ENCODE measurements around the gene CENPX. TPM values are rescaled to one million over a fixed set of nuclear protein-coding genes. Genes with fewer than 3 reads are reported as not detected.

Gene CENPX
- total and polyA plus RNA-seq, 2 of the 13 experiments (the other 11 are each of a cell fraction or from before 2014, with no cell fraction given), result 92.7 to 170 TPM

- TF ChIP-seq KAT8 (CRISPR knock-in tag; IDR thresholded peaks at IDR 0.05), result no peak; the same call in 1 of the 2 replicates
- no peak; the same call in 1 of the 2 replicates for TF ChIP-seq ZNF639 (CRISPR knock-in tag; conservative IDR thresholded peaks at IDR 0.05)
- no peak for TF ChIP-seq ZNF510 (CRISPR knock-in tag; IDR thresholded peaks at IDR 0.05; ENCODE audit: low read depth)
- TF ChIP-seq ZNF414 (CRISPR knock-in tag; IDR thresholded peaks at IDR 0.05), result 0 out of 2 replicates have a peak, but pooled peaks have one; percentile 43
- TF ChIP-seq HNF1B (CRISPR knock-in tag; IDR thresholded peaks at IDR 0.05), result no peak
- TF ChIP-seq ZNF720 (CRISPR knock-in tag; IDR thresholded peaks at IDR 0.05), result no peak
- no peak for TF ChIP-seq SP4 (CRISPR knock-in tag; IDR thresholded peaks at IDR 0.05)
- no peak for TF ChIP-seq SNAPC4 (CRISPR knock-in tag; IDR thresholded peaks at IDR 0.05)
- TF ChIP-seq NCOA5 (CRISPR knock-in tag; IDR thresholded peaks at IDR 0.05), result no peak
- TF ChIP-seq YEATS2 (CRISPR knock-in tag; IDR thresholded peaks at IDR 0.05; ENCODE audit: borderline replicate concordance), result no peak
- 0 out of 2 replicates have a peak, but pooled peaks have one; percentile 54 for TF ChIP-seq ZGPAT (CRISPR knock-in tag; IDR thresholded peaks at IDR 0.05)
- TF ChIP-seq HNRNPH1 (optimal IDR thresholded peaks at IDR 0.05; ENCODE audit: low read depth, low read length), result no peak
- TF ChIP-seq ZNF740 (CRISPR knock-in tag; IDR thresholded peaks at IDR 0.05), result no peak
- TF ChIP-seq JUN (CRISPR knock-in tag; IDR thresholded peaks at IDR 0.05), result no peak
- no peak; the same call in 1 of the 2 replicates for TF ChIP-seq NR2C2 (CRISPR knock-in tag; IDR thresholded peaks at IDR 0.05; ENCODE audit: borderline replicate concordance)
- TF ChIP-seq ZNF296 (CRISPR knock-in tag; conservative IDR thresholded peaks at IDR 0.05), result 0 out of 2 replicates have a peak, but pooled peaks have one; percentile 69
- no peak for TF ChIP-seq SRSF9 (IDR thresholded peaks at IDR 0.05; ENCODE audit: borderline replicate concordance, insufficient read depth, low read depth, low read length, poor library complexity, severe bottlenecking)
- TF ChIP-seq POGZ (CRISPR knock-in tag; IDR thresholded peaks at IDR 0.05), result no peak
These were observed 966 bp upstream of the CENPX start (continued) for GRCh38 chr17:82023447-82024241.

All from HepG2 (cell line).